ENCODE measurements around the gene FBXL2.

FBXL2 gene

DNA sequence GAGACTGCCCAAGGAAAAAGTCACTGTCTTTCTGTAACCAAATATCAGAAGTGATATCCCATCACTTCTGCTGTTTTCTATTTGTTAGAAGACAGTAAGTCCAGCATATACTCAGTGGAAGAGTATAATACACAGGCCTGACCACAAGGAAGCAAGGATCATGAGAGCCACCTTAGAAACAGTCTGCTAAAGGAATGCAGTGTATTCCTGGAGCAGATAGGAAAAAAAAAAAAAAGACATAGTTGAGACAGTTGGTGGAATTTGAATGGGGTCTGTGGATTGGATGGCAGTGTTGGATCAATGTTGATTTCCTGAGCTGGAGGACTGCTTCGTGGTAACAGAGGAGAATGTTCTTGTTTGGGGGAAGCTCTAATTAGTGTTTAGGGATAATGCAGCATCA, 26.5 kb upstream of the FBXL2 start:
- Histone ChIP-seq H3K4me3 (ENCODE audit: insufficient read depth, low read depth, low read length, poor library complexity, severe bottlenecking) (no peak overlapping the region), H3K9me3 (ENCODE audit: control insufficient read depth, low read length) (no peaks in the 10 kb centered on the region), H3K4me1 (ENCODE audit: control insufficient read depth, insufficient read depth, low read length, poor library complexity, severe bottlenecking) (no peaks in the 10 kb centered on the region), H3K27ac (ENCODE audit: insufficient read depth, low read length, poor library complexity, severe bottlenecking) (no peak overlapping the region), H3K36me3 (ENCODE audit: control insufficient read depth, insufficient read depth, low read length) (no peaks in the 10 kb centered on the region), H3K27me3 (replicated peaks; ENCODE audit: control insufficient read depth, insufficient read depth, low read length, poor library complexity, severe bottlenecking) (no peaks in the 10 kb centered on the region)
- DNase-seq = no peak

GRCh38 chr3:33256249-33256648, 21.0 kb upstream of the FBXL2 start:
- Histone ChIP-seq H3K4me3 (ENCODE audit: insufficient read depth, low read depth, low read length, poor library complexity, severe bottlenecking) (no peak overlapping the region), H3K4me1 (ENCODE audit: control insufficient read depth, insufficient read depth, low read length, poor library complexity, severe bottlenecking) (no peaks in the 10 kb centered on the region), H3K36me3 (ENCODE audit: control insufficient read depth, insufficient read depth, low read length) (no peaks in the 10 kb centered on the region), H3K27ac (ENCODE audit: insufficient read depth, low read length, poor library complexity, severe bottlenecking) (no peak overlapping the region), H3K27me3 (replicated peaks; ENCODE audit: control insufficient read depth, insufficient read depth, low read length, poor library complexity, severe bottlenecking) (no peaks in the 10 kb centered on the region), H3K9me3 (ENCODE audit: control insufficient read depth, low read length) (no peaks in the 10 kb centered on the region)
- DNase-seq = no peak

GRCh38 chr3:33260104-33260503, 17.1 kb upstream of the FBXL2 start:
- H3K27me3 ChIP-seq (replicated peaks; ENCODE audit: control insufficient read depth, insufficient read depth, low read length, poor library complexity, severe bottlenecking) = no peaks in the 10 kb centered on the region
- no peaks in the 10 kb centered on the region for H3K9me3 ChIP-seq (ENCODE audit: control insufficient read depth, low read length)
- H3K36me3 ChIP-seq (ENCODE audit: control insufficient read depth, insufficient read depth, low read length) = no peaks in the 10 kb centered on the region
- no peak for DNase-seq
- H3K4me3 ChIP-seq (ENCODE audit: insufficient read depth, low read depth, low read length, poor library complexity, severe bottlenecking) = no peak overlapping the region
- no peak overlapping the region for H3K27ac ChIP-seq (ENCODE audit: insufficient read depth, low read length, poor library complexity, severe bottlenecking)
- no peaks in the 10 kb centered on the region for H3K4me1 ChIP-seq (ENCODE audit: control insufficient read depth, insufficient read depth, low read length, poor library complexity, severe bottlenecking)

- no peak for DNase-seq
- no peaks in the 10 kb centered on the region for H3K4me1 ChIP-seq (ENCODE audit: control insufficient read depth, insufficient read depth, low read length, poor library complexity, severe bottlenecking)
- H3K36me3 ChIP-seq (ENCODE audit: control insufficient read depth, insufficient read depth, low read length) = no peaks in the 10 kb centered on the region
- H3K27ac ChIP-seq (ENCODE audit: insufficient read depth, low read length, poor library complexity, severe bottlenecking) = no peak overlapping the region
- no peaks in the 10 kb centered on the region for H3K27me3 ChIP-seq (replicated peaks; ENCODE audit: control insufficient read depth, insufficient read depth, low read length, poor library complexity, severe bottlenecking)
- no peak overlapping the region for H3K4me3 ChIP-seq (ENCODE audit: insufficient read depth, low read depth, low read length, poor library complexity, severe bottlenecking)
- H3K9me3 ChIP-seq (ENCODE audit: control insufficient read depth, low read length) = no peaks in the 10 kb centered on the region
These were observed 7.9 kb upstream of the FBXL2 start for GRCh38 chr3:33269385-33269784.

GRCh38 chr3:33271324-33271723, 5.9 kb upstream of the FBXL2 start:
- Histone ChIP-seq H3K9me3 (ENCODE audit: control insufficient read depth, low read length) (no peaks in the 10 kb centered on the region), H3K4me3 (ENCODE audit: insufficient read depth, low read depth, low read length, poor library complexity, severe bottlenecking) (no peak overlapping the region), H3K27me3 (replicated peaks; ENCODE audit: control insufficient read depth, insufficient read depth, low read length, poor library complexity, severe bottlenecking) (no peaks in the 10 kb centered on the region), H3K36me3 (ENCODE audit: control insufficient read depth, insufficient read depth, low read length) (no peaks in the 10 kb centered on the region), H3K4me1 (ENCODE audit: control insufficient read depth, insufficient read depth, low read length, poor library complexity, severe bottlenecking) (no peaks in the 10 kb centered on the region), H3K27ac (ENCODE audit: insufficient read depth, low read length, poor library complexity, severe bottlenecking) (no peak overlapping the region)
- no peak for DNase-seq

DNA sequence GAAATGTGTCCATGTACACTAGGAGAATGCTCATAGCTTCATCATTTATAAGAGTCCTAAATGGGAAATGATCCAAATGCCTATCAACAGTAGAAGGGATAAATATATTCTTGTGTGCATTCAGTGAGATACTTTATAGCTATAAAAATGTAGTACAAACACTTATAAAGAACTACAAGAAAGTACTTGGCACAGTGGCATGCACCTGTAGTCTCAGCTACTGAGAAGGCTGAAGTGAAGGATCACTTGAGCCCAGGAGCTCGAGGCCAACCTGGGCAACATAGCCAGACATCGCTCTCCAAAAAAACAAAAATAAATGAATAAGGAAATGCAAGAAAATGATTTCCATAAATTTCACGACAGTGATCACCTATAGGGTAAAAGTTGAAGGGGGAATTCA, 3.6 kb upstream of the FBXL2 start:
- Histone ChIP-seq H3K9me3 (ENCODE audit: control insufficient read depth, low read length) (no peaks in the 10 kb centered on the region), H3K27ac (ENCODE audit: insufficient read depth, low read length, poor library complexity, severe bottlenecking) (no peak overlapping the region)

DNA sequence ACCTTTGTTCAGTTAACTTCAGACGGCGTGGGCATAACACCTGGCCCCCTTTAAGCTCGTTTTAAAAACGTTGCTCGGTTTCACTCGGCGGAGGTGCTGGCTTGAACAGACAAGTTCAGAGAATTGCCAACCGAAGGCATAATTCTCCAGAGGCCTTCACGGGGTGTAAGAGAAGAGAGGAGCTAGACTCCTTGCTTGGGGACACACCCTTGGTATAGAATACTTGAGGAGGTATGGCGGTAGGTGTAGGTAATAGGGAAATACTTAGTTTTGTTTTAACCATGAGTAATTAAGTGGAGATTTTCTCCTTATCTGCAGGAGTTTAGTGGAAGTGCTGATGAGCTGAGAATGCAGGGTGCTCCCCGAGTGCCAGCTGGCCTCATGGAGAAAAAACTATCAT, 921 bp downstream of the FBXL2 start:
- H3K9me3 ChIP-seq (ENCODE audit: control insufficient read depth, low read length) = no peaks in the 10 kb centered on the region
- H3K36me3 ChIP-seq (ENCODE audit: control insufficient read depth, insufficient read depth, low read length) = no peaks in the 10 kb centered on the region
- peaks cover 4% of the 10 kb centered on the region for H3K27me3 ChIP-seq (replicated peaks; ENCODE audit: control insufficient read depth, insufficient read depth, low read length, poor library complexity, severe bottlenecking)
- no peak overlapping the region for H3K27ac ChIP-seq (ENCODE audit: insufficient read depth, low read length, poor library complexity, severe bottlenecking)
- DNase-seq = no peak
- peaks cover 6% of the 10 kb centered on the region for H3K4me1 ChIP-seq (ENCODE audit: control insufficient read depth, insufficient read depth, low read length, poor library complexity, severe bottlenecking)
- H3K4me3 ChIP-seq (ENCODE audit: insufficient read depth, low read depth, low read length, poor library complexity, severe bottlenecking) = no peak overlapping the region

More for the DNA sequence above, 3.6 kb upstream of the FBXL2 start:
- Histone ChIP-seq H3K4me1 (ENCODE audit: control insufficient read depth, insufficient read depth, low read length, poor library complexity, severe bottlenecking) (peaks cover 6% of the 10 kb centered on the region), H3K4me3 (ENCODE audit: insufficient read depth, low read depth, low read length, poor library complexity, severe bottlenecking) (no peak overlapping the region), H3K36me3 (ENCODE audit: control insufficient read depth, insufficient read depth, low read length) (no peaks in the 10 kb centered on the region), H3K27me3 (replicated peaks; ENCODE audit: control insufficient read depth, insufficient read depth, low read length, poor library complexity, severe bottlenecking) (peaks cover 4% of the 10 kb centered on the region)
- DNase-seq = no peak

DNA sequence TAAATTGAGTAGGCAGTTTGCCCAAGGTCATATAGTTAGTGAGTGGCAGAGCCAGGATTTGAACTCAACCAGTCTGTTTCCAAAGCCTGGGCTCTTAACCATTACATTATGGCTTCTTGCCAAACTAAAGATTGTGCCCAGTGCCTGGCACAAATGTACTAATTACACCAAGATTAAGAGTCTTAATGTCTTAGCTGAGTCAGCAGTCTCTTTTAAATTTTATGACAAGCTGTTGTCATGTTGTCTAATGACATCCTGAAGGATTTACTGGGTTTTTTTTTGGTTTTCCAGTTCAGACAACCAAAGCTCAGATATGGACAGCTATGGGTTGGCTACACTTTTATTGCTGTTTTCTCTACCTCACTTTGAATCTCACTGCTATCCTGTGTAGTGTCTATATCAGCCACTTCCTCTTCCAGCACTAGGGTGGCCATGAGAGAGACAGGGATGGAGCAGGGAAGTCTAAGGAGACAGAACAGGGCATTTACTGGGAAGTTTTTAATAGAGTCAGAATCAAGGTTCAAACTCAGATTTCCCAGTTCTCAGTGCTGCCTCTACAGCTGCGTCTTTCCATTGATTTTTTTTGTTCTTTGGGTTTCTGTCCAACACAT, 10.5 kb downstream of the FBXL2 start:
- DNase-seq = no peak
- no peak overlapping the region for H3K4me3 ChIP-seq (ENCODE audit: insufficient read depth, low read depth, low read length, poor library complexity, severe bottlenecking)
- no peaks in the 10 kb centered on the region for H3K9me3 ChIP-seq (ENCODE audit: control insufficient read depth, low read length)
- no peaks in the 10 kb centered on the region for H3K36me3 ChIP-seq (ENCODE audit: control insufficient read depth, insufficient read depth, low read length)
- H3K27ac ChIP-seq (ENCODE audit: insufficient read depth, low read length, poor library complexity, severe bottlenecking) = no peak overlapping the region
- peaks cover 7% of the 10 kb centered on the region for H3K27me3 ChIP-seq (replicated peaks; ENCODE audit: control insufficient read depth, insufficient read depth, low read length, poor library complexity, severe bottlenecking)
- no peaks in the 10 kb centered on the region for H3K4me1 ChIP-seq (ENCODE audit: control insufficient read depth, insufficient read depth, low read length, poor library complexity, severe bottlenecking)

GRCh38 chr3:33299395-33300081, 22.3 kb downstream of the FBXL2 start:
- Histone ChIP-seq H3K4me3 (ENCODE audit: insufficient read depth, low read depth, low read length, poor library complexity, severe bottlenecking) (no peak overlapping the region), H3K27me3 (replicated peaks; ENCODE audit: control insufficient read depth, insufficient read depth, low read length, poor library complexity, severe bottlenecking) (no peaks in the 10 kb centered on the region), H3K9me3 (ENCODE audit: control insufficient read depth, low read length) (no peaks in the 10 kb centered on the region), H3K36me3 (ENCODE audit: control insufficient read depth, insufficient read depth, low read length) (no peaks in the 10 kb centered on the region), H3K4me1 (ENCODE audit: control insufficient read depth, insufficient read depth, low read length, poor library complexity, severe bottlenecking) (no peaks in the 10 kb centered on the region), H3K27ac (ENCODE audit: insufficient read depth, low read length, poor library complexity, severe bottlenecking) (no peak overlapping the region)
- no peak for DNase-seq

DNA sequence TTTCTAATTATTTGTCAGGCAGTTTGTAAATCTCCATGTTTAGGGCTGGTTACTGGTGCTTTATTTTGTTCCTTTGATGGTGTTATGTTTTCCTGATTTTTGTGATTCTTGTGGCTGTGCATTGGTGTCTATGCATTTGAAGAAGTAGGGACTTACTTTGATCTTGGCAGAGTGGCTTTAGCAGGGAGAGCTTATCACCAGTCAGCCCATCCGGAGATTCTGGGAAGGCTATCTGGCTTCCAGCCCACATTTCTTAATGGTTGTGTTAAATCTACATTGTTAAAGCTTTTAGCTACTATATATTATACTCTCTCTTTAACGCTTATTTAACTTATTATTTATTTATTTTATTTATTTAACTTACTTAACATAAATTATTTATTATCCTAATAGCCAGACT, 35.1 kb downstream of the FBXL2 start:
- no peak for DNase-seq
- H3K9me3 ChIP-seq (ENCODE audit: control insufficient read depth, low read length) = no peaks in the 10 kb centered on the region
- H3K36me3 ChIP-seq (ENCODE audit: control insufficient read depth, insufficient read depth, low read length) = no peaks in the 10 kb centered on the region
- peaks cover 2% of the 10 kb centered on the region for H3K27me3 ChIP-seq (replicated peaks; ENCODE audit: control insufficient read depth, insufficient read depth, low read length, poor library complexity, severe bottlenecking)
- H3K27ac ChIP-seq (ENCODE audit: insufficient read depth, low read length, poor library complexity, severe bottlenecking) = no peak overlapping the region
- H3K4me1 ChIP-seq (ENCODE audit: control insufficient read depth, insufficient read depth, low read length, poor library complexity, severe bottlenecking) = no peaks in the 10 kb centered on the region
- no peak overlapping the region for H3K4me3 ChIP-seq (ENCODE audit: insufficient read depth, low read depth, low read length, poor library complexity, severe bottlenecking)

Data from effector memory CD4-positive, alpha-beta T cell (primary cell).